ACC112 (cell line): Measurements from ENCODE around the gene TNK1.

Experiments used
- H2AFZ ChIP-seq: fragments of 200-600 bp; sonication (generic); one replicate; pipeline ENCODE4 v1.6.0; 2017; ENCODE audit warnings: antibody characterized with exemption, low read length; ENCODE audit not compliant: unreplicated experiment
- H3K27ac ChIP-seq: fragments of 200-600 bp; sonication (generic); 2 replicates; pipeline ENCODE4 v1.5.1; 2014; ENCODE audit warnings: low read depth, mild to moderate bottlenecking, antibody characterized with exemption, low read length, moderate library complexity
- H3K27me3 ChIP-seq: fragments of 200-600 bp; sonication (generic); 2 replicates; pipeline ENCODE4 v1.6.1; 2014; ENCODE audit warnings: mild to moderate bottlenecking, antibody characterized with exemption, low read length, moderate library complexity, mixed read lengths; ENCODE audit not compliant: insufficient read depth
- H3K36me3 ChIP-seq: fragments of 200-600 bp; sonication (generic); 2 replicates; pipeline ENCODE4 v1.6.1; 2016; ENCODE audit warnings: mild to moderate bottlenecking, antibody characterized with exemption, low read length, moderate library complexity, mixed read lengths; ENCODE audit not compliant: insufficient read depth
- H3K4me1 ChIP-seq: fragments of 200-600 bp; sonication (generic); one replicate; pipeline ENCODE4 v1.6.1; 2016; ENCODE audit warnings: low read length, mixed read lengths; ENCODE audit not compliant: insufficient read depth, unreplicated experiment, control insufficient read depth
- H3K4me3 ChIP-seq: fragments of 200-600 bp; sonication (generic); 2 replicates; pipeline ENCODE4 v1.5.1; 2014; ENCODE audit warnings: mild to moderate bottlenecking, low read depth, low read length
- H3K79me2 ChIP-seq: fragments of 200-600 bp; sonication (generic); one replicate; pipeline ENCODE4 v1.6.0; 2016; ENCODE audit warnings: low read length; ENCODE audit not compliant: control insufficient read depth, unreplicated experiment, insufficient read depth

Gene TNK1

GRCh38 chr17:7425756-7426155 lies 44.9 kb downstream of the TNK1 start:
- Histone ChIP-seq H3K4me1 (no peaks in the 10 kb centered on the region), H3K4me3 (no peak overlapping the region), H3K27ac (no peak overlapping the region), H3K27me3 (no peaks in the 10 kb centered on the region), H3K36me3 (no peaks in the 10 kb centered on the region), H2AFZ (no peak overlapping the region), H3K79me2 (no peaks in the 10 kb centered on the region)

GRCh38 chr17:7426203-7426863 lies 45.4 kb downstream of the TNK1 start:
- no peaks in the 10 kb centered on the region for H3K4me1 ChIP-seq
- no peaks in the 10 kb centered on the region for H3K79me2 ChIP-seq
- H2AFZ ChIP-seq, result no peak overlapping the region
- no peaks in the 10 kb centered on the region for H3K27me3 ChIP-seq
- no peaks in the 10 kb centered on the region for H3K36me3 ChIP-seq
- H3K27ac ChIP-seq, result no peak overlapping the region
- H3K4me3 ChIP-seq, result no peak overlapping the region

- Histone ChIP-seq H3K27me3 (no peaks in the 10 kb centered on the region), H3K79me2 (no peaks in the 10 kb centered on the region), H3K4me3 (no peak overlapping the region), H3K4me1 (no peaks in the 10 kb centered on the region), H2AFZ (no peak overlapping the region), H3K27ac (no peak overlapping the region), H3K36me3 (no peaks in the 10 kb centered on the region)
Observed at GRCh38 chr17:7426896-7427489, 46.1 kb downstream of the TNK1 start.

GRCh38 chr17:7427549-7427948 lies 46.7 kb downstream of the TNK1 start:
- Histone ChIP-seq H3K27ac (no peak overlapping the region), H3K36me3 (no peaks in the 10 kb centered on the region), H3K79me2 (no peaks in the 10 kb centered on the region), H3K4me3 (no peak overlapping the region), H3K27me3 (no peaks in the 10 kb centered on the region), H3K4me1 (no peaks in the 10 kb centered on the region), H2AFZ (no peak overlapping the region)

- Histone ChIP-seq H3K36me3 (no peaks in the 10 kb centered on the region), H3K4me1 (no peaks in the 10 kb centered on the region), H3K27me3 (no peaks in the 10 kb centered on the region), H2AFZ (no peak within 1 kb of the TSS), H3K4me3 (no peak within 1 kb of the TSS), H3K79me2 (no peaks in the 10 kb centered on the region), H3K27ac (no peak within 1 kb of the TSS)
Observed at GRCh38 chr17:7428557-7428956, 47.7 kb downstream of the TNK1 start, which contains the start of gene SPEM3. SPEM3 (plus strand) TSS chr17:7428857; CDS start chr17:7428903, 46 bp downstream.

GRCh38 chr17:7429722-7430121 lies 48.8 kb downstream of the TNK1 start:
- H3K79me2 ChIP-seq, result no peaks in the 10 kb centered on the region
- no peak overlapping the region for H3K27ac ChIP-seq
- H3K4me1 ChIP-seq, result no peaks in the 10 kb centered on the region
- no peak overlapping the region for H2AFZ ChIP-seq
- no peak overlapping the region for H3K4me3 ChIP-seq
- H3K27me3 ChIP-seq, result no peaks in the 10 kb centered on the region
- no peaks in the 10 kb centered on the region for H3K36me3 ChIP-seq

- H3K79me2 ChIP-seq, result no peaks in the 10 kb centered on the region
Observed at GRCh38 chr17:7431231-7431630, 50.3 kb downstream of the TNK1 start.

GRCh38 chr17:7432296-7432695 lies 51.4 kb downstream of the TNK1 start:
- H3K4me3 ChIP-seq, result no peak overlapping the region
- H3K27ac ChIP-seq, result no peak overlapping the region
- H3K79me2 ChIP-seq, result no peaks in the 10 kb centered on the region
- H2AFZ ChIP-seq, result no peak overlapping the region
- no peaks in the 10 kb centered on the region for H3K27me3 ChIP-seq
- H3K36me3 ChIP-seq, result no peaks in the 10 kb centered on the region
- peaks cover 2% of the 10 kb centered on the region for H3K4me1 ChIP-seq

More at GRCh38 chr17:7431231-7431630, 50.3 kb downstream of the TNK1 start:
- H3K36me3 ChIP-seq, result no peaks in the 10 kb centered on the region
- no peaks in the 10 kb centered on the region for H3K27me3 ChIP-seq
- no peak overlapping the region for H3K4me3 ChIP-seq
- H3K27ac ChIP-seq, result no peak overlapping the region
- no peak overlapping the region for H2AFZ ChIP-seq
- no peaks in the 10 kb centered on the region for H3K4me1 ChIP-seq

- no peaks in the 10 kb centered on the region for H3K79me2 ChIP-seq
- no peaks in the 10 kb centered on the region for H3K36me3 ChIP-seq
- peaks cover 9% of the 10 kb centered on the region for H3K4me1 ChIP-seq
- H3K27me3 ChIP-seq, result peaks cover 16% of the 10 kb centered on the region
- peak overlapping the region; percentile 74 for H3K4me3 ChIP-seq
- H3K27ac ChIP-seq, result no peak overlapping the region
- peak overlapping the region; percentile 73 for H2AFZ ChIP-seq
Observed at GRCh38 chr17:7435676-7436555, 55.0 kb downstream of the TNK1 start.

- Histone ChIP-seq H2AFZ (peak overlapping the region; percentile 33), H3K27ac (no peak overlapping the region), H3K4me3 (peak overlapping the region; percentile 74), H3K36me3 (no peaks in the 10 kb centered on the region), H3K4me1 (peaks cover 9% of the 10 kb centered on the region), H3K79me2 (no peaks in the 10 kb centered on the region), H3K27me3 (peaks cover 16% of the 10 kb centered on the region)
Observed at GRCh38 chr17:7436556-7437368, 55.9 kb downstream of the TNK1 start.
